Panc1 (cell line): ENCODE measurements around the gene NVL. TPM values are rescaled to one million over a fixed set of nuclear protein-coding genes. Genes with fewer than 3 reads are reported as not detected.

Source experiments
- ATAC-seq: fragments of 200-7000 bp; cut with Tn5 transposase; 2 replicates; pipeline ENCODE4 v1.9.1; 2020; ENCODE audit warnings: mild to moderate bottlenecking, moderate library complexity
- BruUV-seq: library from RNA; stranded (reverse); fragments of 400-500 nt; replicated peaks from 2 replicates; lab custom pipeline; 2021; lab: Mats Ljungman, UMichigan
- CTCF ChIA-PET: fragments of 300-600 bp; sonication (Branson Sonifier 250); formaldehyde crosslinking; loops from one replicate; lab custom pipeline; 2022; ENCODE audit warnings: antibody characterized with exemption; lab: Charles Lee
- POLR2A ChIA-PET: fragments of 300-600 bp; sonication (Branson Sonifier 250); formaldehyde crosslinking; loops from one replicate; lab custom pipeline; 2022; ENCODE audit warnings: antibody characterized with exemption; lab: Charles Lee
- DNase-seq: peaks from one replicate; pipeline ENCODE4 v3.0.0-alpha.2; 2010; ENCODE audit warnings: low read depth, low spot score
- H3K27ac ChIP-seq: 2 replicates; pipeline ENCODE4 v1.5.1; 2011; ENCODE audit warnings: mild to moderate bottlenecking, low read length, inconsistent platforms
- H3K27me3 ChIP-seq: fragments of 200-500 bp; sonication (Bioruptor generic); 2 replicates; pipeline ENCODE4 v1.6.0; 2014; ENCODE audit warnings: low read length, inconsistent platforms; ENCODE audit not compliant: control insufficient read depth, insufficient read depth
- H3K36me3 ChIP-seq: fragments of 200-500 bp; sonication (Bioruptor generic); 2 replicates; pipeline ENCODE4 v1.5.1; 2014; ENCODE audit warnings: inconsistent platforms, mild to moderate bottlenecking, low read length, moderate library complexity; ENCODE audit not compliant: control insufficient read depth, insufficient read depth
- H3K4me1 ChIP-seq: 2 replicates; pipeline ENCODE4 v1.5.1; 2011; ENCODE audit warnings: inconsistent platforms, mild to moderate bottlenecking, low read length, moderate library complexity; ENCODE audit not compliant: control insufficient read depth, insufficient read depth
- H3K4me3 ChIP-seq, 2 experiments: 2 replicates each; pipeline ENCODE4 v1.5.1; 2011 to 2012; ENCODE audit warnings: low read depth in 2 of 2, low read length in 2 of 2, mild to moderate bottlenecking in 2 of 2, inconsistent platforms in 1 of 2, moderate library complexity in 1 of 2
- H3K9me3 ChIP-seq: fragments of 200-500 bp; sonication (Bioruptor generic); 2 replicates; pipeline ENCODE4 v1.5.1; 2014; ENCODE audit warnings: low read depth, mild to moderate bottlenecking, inconsistent platforms, low read length, moderate library complexity; ENCODE audit not compliant: control insufficient read depth, insufficient read depth
- POLR2AphosphoS5 ChIP-seq: IDR thresholded peaks from 2 replicates; pipeline ENCODE4 v1.6.1; 2012; ENCODE audit warnings: mild to moderate bottlenecking, low read depth, low read length, moderate library complexity
- SIN3A ChIP-seq: IDR thresholded peaks from 2 replicates; pipeline ENCODE4 v1.6.1; 2012; ENCODE audit warnings: low read depth, mild to moderate bottlenecking, low read length, moderate library complexity, borderline replicate concordance; ENCODE audit not compliant: insufficient read depth
- TCF7L2 ChIP-seq: IDR thresholded peaks from 2 replicates; pipeline ENCODE4 v1.6.1; 2011; ENCODE audit warnings: mild to moderate bottlenecking, low read depth, low read length, inconsistent platforms
- in situ Hi-C: cut with HindIII; loops from 2 replicates; pipeline ENCODE4 v1.10.0; 2016; ENCODE audit warnings: low sequenced_read_pairs, low pct_unique_long_range_greater_than_20kb
- intact Hi-C: fragments of 100-400 bp; cut with micrococcal nuclease; formaldehyde crosslinking; loops from one replicate; pipeline ENCODE4 v1.10.0; 2022; ENCODE audit not compliant: unreplicated experiment
- total RNA-seq: library from RNA; stranded (reverse); gene quantifications from one replicate; pipeline ENCODE4 v1.2.1, GENCODE V29; 2021; ENCODE audit not compliant: unreplicated experiment
- TF ChIP-seq, protein P1 (sequence below): fragments of 450-650 bp; IDR thresholded peaks from 2 replicates; pipeline ENCODE4 v1.5.1; 2017; ENCODE audit warnings: mild to moderate bottlenecking
- TF ChIP-seq, protein P2 (sequence below), 2 experiments: IDR thresholded peaks; 2 replicates each; pipeline ENCODE4 v1.6.1; 2011 to 2012; ENCODE audit warnings: low read depth in 2 of 2, control low read depth in 1 of 2, low read length in 1 of 2, mild to moderate bottlenecking in 1 of 2, moderate library complexity in 1 of 2; ENCODE audit not compliant: insufficient read depth in 1 of 2

NVL gene
- total RNA-seq, 1 experiment from 2014 or later = 25.0 TPM

GRCh38 chr1:224181453-224181810 is 148.5 kb downstream of the NVL start:
- Histone ChIP-seq H3K27ac (no peak overlapping the region), H3K4me1 (0 out of 2 replicates have a peak, but pooled peaks cover 6% of the 10 kb centered on the region), H3K36me3 (no peaks in the 10 kb centered on the region; the same call in 1 of the 2 replicates), H3K9me3 (no peaks in the 10 kb centered on the region), H3K27me3 (no peaks in the 10 kb centered on the region), H3K4me3 (no peak overlapping the region)
- BruUV-seq = no TSS peak
- in situ Hi-C loops (no loop called here), intact Hi-C loops (loop anchor here (10.0 kb wide), 1 partner anchor 153 kb away; the partner anchor contains the start of gene NVL)
- POLR2A ChIA-PET = interaction anchor here (0.6 kb wide), 1 partner anchor 35 kb away, joined by 3 read pairs; no protein-coding TSS in a partner anchor
- TF ChIP-seq, protein P1, sequence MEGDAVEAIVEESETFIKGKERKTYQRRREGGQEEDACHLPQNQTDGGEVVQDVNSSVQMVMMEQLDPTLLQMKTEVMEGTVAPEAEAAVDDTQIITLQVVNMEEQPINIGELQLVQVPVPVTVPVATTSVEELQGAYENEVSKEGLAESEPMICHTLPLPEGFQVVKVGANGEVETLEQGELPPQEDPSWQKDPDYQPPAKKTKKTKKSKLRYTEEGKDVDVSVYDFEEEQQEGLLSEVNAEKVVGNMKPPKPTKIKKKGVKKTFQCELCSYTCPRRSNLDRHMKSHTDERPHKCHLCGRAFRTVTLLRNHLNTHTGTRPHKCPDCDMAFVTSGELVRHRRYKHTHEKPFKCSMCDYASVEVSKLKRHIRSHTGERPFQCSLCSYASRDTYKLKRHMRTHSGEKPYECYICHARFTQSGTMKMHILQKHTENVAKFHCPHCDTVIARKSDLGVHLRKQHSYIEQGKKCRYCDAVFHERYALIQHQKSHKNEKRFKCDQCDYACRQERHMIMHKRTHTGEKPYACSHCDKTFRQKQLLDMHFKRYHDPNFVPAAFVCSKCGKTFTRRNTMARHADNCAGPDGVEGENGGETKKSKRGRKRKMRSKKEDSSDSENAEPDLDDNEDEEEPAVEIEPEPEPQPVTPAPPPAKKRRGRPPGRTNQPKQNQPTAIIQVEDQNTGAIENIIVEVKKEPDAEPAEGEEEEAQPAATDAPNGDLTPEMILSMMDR = no peak
- TF ChIP-seq SIN3A = no peak
- no peak for TF ChIP-seq TCF7L2
- TF ChIP-seq POLR2AphosphoS5 = no peak
- TF ChIP-seq, protein P2, sequence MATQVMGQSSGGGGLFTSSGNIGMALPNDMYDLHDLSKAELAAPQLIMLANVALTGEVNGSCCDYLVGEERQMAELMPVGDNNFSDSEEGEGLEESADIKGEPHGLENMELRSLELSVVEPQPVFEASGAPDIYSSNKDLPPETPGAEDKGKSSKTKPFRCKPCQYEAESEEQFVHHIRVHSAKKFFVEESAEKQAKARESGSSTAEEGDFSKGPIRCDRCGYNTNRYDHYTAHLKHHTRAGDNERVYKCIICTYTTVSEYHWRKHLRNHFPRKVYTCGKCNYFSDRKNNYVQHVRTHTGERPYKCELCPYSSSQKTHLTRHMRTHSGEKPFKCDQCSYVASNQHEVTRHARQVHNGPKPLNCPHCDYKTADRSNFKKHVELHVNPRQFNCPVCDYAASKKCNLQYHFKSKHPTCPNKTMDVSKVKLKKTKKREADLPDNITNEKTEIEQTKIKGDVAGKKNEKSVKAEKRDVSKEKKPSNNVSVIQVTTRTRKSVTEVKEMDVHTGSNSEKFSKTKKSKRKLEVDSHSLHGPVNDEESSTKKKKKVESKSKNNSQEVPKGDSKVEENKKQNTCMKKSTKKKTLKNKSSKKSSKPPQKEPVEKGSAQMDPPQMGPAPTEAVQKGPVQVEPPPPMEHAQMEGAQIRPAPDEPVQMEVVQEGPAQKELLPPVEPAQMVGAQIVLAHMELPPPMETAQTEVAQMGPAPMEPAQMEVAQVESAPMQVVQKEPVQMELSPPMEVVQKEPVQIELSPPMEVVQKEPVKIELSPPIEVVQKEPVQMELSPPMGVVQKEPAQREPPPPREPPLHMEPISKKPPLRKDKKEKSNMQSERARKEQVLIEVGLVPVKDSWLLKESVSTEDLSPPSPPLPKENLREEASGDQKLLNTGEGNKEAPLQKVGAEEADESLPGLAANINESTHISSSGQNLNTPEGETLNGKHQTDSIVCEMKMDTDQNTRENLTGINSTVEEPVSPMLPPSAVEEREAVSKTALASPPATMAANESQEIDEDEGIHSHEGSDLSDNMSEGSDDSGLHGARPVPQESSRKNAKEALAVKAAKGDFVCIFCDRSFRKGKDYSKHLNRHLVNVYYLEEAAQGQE (IDR thresholded peaks at IDR 0.05; ENCODE audit: insufficient read depth in 1 of 2, low read depth in 2 of 2, low read length in 1 of 2) = no peak
- DNase-seq = no peak
- ATAC-seq = no peak
- CTCF ChIA-PET = no interaction called here

DNA sequence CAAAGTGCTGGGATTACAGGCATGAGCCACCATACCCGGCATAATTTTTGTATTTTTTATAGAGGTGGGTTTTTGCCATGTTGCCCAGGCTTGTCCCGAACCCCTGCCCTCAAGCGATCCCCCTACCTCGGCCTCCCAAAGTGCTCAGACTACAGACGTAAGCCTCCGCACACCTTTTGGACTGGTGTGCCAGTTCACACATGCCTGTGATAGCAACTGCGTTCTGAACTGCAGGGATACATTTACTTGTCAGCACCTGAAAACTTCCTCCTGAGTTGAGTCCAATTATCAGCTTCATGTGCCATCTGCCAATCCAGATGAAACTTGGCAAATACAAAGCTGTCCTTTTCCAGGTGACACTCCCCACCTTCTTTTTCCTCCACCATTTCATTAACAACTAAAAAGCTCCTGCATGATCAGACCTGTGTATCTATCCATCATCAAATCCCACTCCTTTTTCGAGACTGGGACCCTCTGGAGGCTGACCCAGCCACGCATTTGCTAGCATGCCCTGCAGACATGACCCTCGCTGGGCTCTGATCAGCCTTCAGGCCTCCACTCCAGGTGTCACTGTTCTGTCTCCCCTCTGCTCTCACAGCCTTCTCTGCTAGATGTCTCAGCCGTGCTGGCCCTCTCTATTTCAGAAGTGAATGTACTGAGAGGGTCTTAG is 149.1 kb downstream of the NVL start:
- DNase-seq (no peak), ATAC-seq (no peak)
- H3K27me3 ChIP-seq = no peaks in the 10 kb centered on the region
- H3K4me1 ChIP-seq = 0 out of 2 replicates have a peak, but pooled peaks cover 6% of the 10 kb centered on the region
- ChIA-PET POLR2A (interaction anchor here (0.6 kb wide), 1 partner anchor 36 kb away, joined by 3 read pairs; no protein-coding TSS in a partner anchor), CTCF (no interaction called here)
- no peak overlapping the region for H3K4me3 ChIP-seq
- intact Hi-C loops (loop anchor here (10.0 kb wide), 1 partner anchor 154 kb away; the partner anchor contains the start of gene NVL), in situ Hi-C loops (no loop called here)
- BruUV-seq = no TSS peak
- no peaks in the 10 kb centered on the region; the same call in 1 of the 2 replicates for H3K36me3 ChIP-seq
- H3K9me3 ChIP-seq = no peaks in the 10 kb centered on the region
- TF ChIP-seq, protein P1 = no peak
- TF ChIP-seq SIN3A = no peak
- TF ChIP-seq POLR2AphosphoS5 = no peak
- TF ChIP-seq, protein P2 (IDR thresholded peaks at IDR 0.05; ENCODE audit: insufficient read depth in 1 of 2, low read depth in 2 of 2, low read length in 1 of 2) = no peak
- no peak for TF ChIP-seq TCF7L2
- H3K27ac ChIP-seq = no peak overlapping the region
